Measurements from ENCODE around the gene SFXN3. TPM values are rescaled to one million over a fixed set of nuclear protein-coding genes. Genes with fewer than 3 reads are reported as not detected.

The SFXN3 gene
- total and polyA plus RNA-seq, 2 of the 13 experiments (the other 11 are each of a cell fraction or from before 2014, with no cell fraction given) = 16.8 to 71.5 TPM

- TF ChIP-seq, protein P1, sequence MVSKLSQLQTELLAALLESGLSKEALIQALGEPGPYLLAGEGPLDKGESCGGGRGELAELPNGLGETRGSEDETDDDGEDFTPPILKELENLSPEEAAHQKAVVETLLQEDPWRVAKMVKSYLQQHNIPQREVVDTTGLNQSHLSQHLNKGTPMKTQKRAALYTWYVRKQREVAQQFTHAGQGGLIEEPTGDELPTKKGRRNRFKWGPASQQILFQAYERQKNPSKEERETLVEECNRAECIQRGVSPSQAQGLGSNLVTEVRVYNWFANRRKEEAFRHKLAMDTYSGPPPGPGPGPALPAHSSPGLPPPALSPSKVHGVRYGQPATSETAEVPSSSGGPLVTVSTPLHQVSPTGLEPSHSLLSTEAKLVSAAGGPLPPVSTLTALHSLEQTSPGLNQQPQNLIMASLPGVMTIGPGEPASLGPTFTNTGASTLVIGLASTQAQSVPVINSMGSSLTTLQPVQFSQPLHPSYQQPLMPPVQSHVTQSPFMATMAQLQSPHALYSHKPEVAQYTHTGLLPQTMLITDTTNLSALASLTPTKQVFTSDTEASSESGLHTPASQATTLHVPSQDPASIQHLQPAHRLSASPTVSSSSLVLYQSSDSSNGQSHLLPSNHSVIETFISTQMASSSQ (IDR thresholded peaks at IDR 0.05; ENCODE audit: low read depth) = no peak
- TF ChIP-seq, protein P1 (CRISPR knock-in tag; IDR thresholded peaks at IDR 0.05; ENCODE audit: borderline replicate concordance) = peak; percentile 74; the same call in 1 of the 2 replicates
- peak; percentile 82; the same call in 1 of the 2 replicates for TF ChIP-seq NFAT5 (CRISPR knock-in tag; IDR thresholded peaks at IDR 0.05)
- no peak for TF ChIP-seq SCMH1 (CRISPR knock-in tag; IDR thresholded peaks at IDR 0.05; ENCODE audit: borderline replicate concordance)
- peak; percentile 86 for TF ChIP-seq ZNF451 (CRISPR knock-in tag; IDR thresholded peaks at IDR 0.05)
- TF ChIP-seq TIGD3 (CRISPR knock-in tag; IDR thresholded peaks at IDR 0.05; ENCODE audit: borderline replicate concordance) = no peak
- TF ChIP-seq, protein P2, sequence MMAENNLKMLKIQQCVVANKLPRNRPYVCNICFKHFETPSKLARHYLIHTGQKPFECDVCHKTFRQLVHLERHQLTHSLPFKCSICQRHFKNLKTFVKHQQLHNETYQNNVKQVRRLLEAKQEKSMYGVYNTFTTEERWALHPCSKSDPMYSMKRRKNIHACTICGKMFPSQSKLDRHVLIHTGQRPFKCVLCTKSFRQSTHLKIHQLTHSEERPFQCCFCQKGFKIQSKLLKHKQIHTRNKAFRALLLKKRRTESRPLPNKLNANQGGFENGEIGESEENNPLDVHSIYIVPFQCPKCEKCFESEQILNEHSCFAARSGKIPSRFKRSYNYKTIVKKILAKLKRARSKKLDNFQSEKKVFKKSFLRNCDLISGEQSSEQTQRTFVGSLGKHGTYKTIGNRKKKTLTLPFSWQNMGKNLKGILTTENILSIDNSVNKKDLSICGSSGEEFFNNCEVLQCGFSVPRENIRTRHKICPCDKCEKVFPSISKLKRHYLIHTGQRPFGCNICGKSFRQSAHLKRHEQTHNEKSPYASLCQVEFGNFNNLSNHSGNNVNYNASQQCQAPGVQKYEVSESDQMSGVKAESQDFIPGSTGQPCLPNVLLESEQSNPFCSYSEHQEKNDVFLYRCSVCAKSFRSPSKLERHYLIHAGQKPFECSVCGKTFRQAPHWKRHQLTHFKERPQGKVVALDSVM (CRISPR knock-in tag; IDR thresholded peaks at IDR 0.05) = peak; percentile 27; the same call in 1 of the 2 replicates
- TF ChIP-seq ZNF670 (CRISPR knock-in tag; IDR thresholded peaks at IDR 0.05; ENCODE audit: borderline replicate concordance) = no peak; the same call in 1 of the 2 replicates
- TF ChIP-seq ZKSCAN1 (IDR thresholded peaks at IDR 0.05; ENCODE audit: low read length) = no peak
- TF ChIP-seq, protein P3, sequence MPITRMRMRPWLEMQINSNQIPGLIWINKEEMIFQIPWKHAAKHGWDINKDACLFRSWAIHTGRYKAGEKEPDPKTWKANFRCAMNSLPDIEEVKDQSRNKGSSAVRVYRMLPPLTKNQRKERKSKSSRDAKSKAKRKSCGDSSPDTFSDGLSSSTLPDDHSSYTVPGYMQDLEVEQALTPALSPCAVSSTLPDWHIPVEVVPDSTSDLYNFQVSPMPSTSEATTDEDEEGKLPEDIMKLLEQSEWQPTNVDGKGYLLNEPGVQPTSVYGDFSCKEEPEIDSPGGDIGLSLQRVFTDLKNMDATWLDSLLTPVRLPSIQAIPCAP (CRISPR knock-in tag; IDR thresholded peaks at IDR 0.05; ENCODE audit: low read depth) = no peak
- no peak for TF ChIP-seq ZNF841 (CRISPR knock-in tag; IDR thresholded peaks at IDR 0.05; ENCODE audit: borderline replicate concordance)
- peak; percentile 80; the same call in 1 of the 2 replicates for TF ChIP-seq ZNF446 (CRISPR knock-in tag; IDR thresholded peaks at IDR 0.05)
- TF ChIP-seq EHMT2 (IDR thresholded peaks at IDR 0.05; ENCODE audit: borderline replicate concordance, low read depth, low read length) = no peak
Observed at GRCh38 chr10:101062232-101063049, 31.4 kb downstream of the SFXN3 start (continued).
